K562 (cell line): Measurements from ENCODE around the gene NDC1. TPM values are rescaled to one million over a fixed set of nuclear protein-coding genes. Genes with fewer than 3 reads are reported as not detected.

ENCODE experiments used
- ATF7 ChIP-seq: fragments of 450-650 bp; IDR thresholded peaks from 2 replicates; pipeline ENCODE4 v1.7.1; 2014; ENCODE audit warnings: mild to moderate bottlenecking, moderate library complexity
- BRF1 ChIP-seq: IDR thresholded peaks from 3 replicates; pipeline ENCODE4 v1.6.1; 2011; ENCODE audit warnings: borderline replicate concordance, mild to moderate bottlenecking; ENCODE audit not compliant: insufficient read length; ENCODE audit errors: extremely low read depth
- CBX3 ChIP-seq, 2 experiments: IDR thresholded peaks; 1 replicate in 1 of 2; 2 replicates in 1 of 2; pipeline ENCODE4 v1.6.1; 2012; ENCODE audit warnings: inconsistent platforms in 2 of 2, low read length in 2 of 2, borderline replicate concordance in 1 of 2, control low read depth in 1 of 2
- CHD2 ChIP-seq: IDR thresholded peaks from 2 replicates; pipeline ENCODE4 v1.6.1; 2011; ENCODE audit warnings: low read depth, low read length
- CHD4 ChIP-seq: fragments of 200-600 bp; sonication (generic); IDR thresholded peaks from 3 replicates; pipeline ENCODE4 v1.6.1; 2012; ENCODE audit warnings: low read depth, mild to moderate bottlenecking, mixed read lengths, low read length, inconsistent platforms; ENCODE audit not compliant: insufficient read depth, insufficient replicate concordance, poor library complexity, severe bottlenecking
- ELF4 ChIP-seq: fragments of 450-650 bp; formaldehyde crosslinking; IDR thresholded peaks from 2 replicates; pipeline ENCODE4 v1.4.0; 2022; ENCODE audit warnings: missing genetic modification characterization
- FOXJ2 ChIP-seq: fragments of 200-800 bp; sonication (Bioruptor generic); IDR thresholded peaks from 2 replicates; pipeline ENCODE4 v1.6.1; 2016; ENCODE audit warnings: missing genetic modification characterization, missing compliant biosample characterization
- HNRNPL ChIP-seq: fragments of 200-400 bp; formaldehyde crosslinking; IDR thresholded peaks from 2 replicates; pipeline ENCODE4 v1.6.1; 2017; ENCODE audit warnings: low read depth, mild to moderate bottlenecking, low read length
- KLF13 ChIP-seq: fragments of 450-650 bp; IDR thresholded peaks from 2 replicates; pipeline ENCODE4 v1.6.1; 2016; ENCODE audit warnings: missing genetic modification characterization, low read depth, mild to moderate bottlenecking, missing compliant biosample characterization, moderate library complexity, borderline replicate concordance
- MAFK ChIP-seq: IDR thresholded peaks from 2 replicates; pipeline ENCODE4 v1.6.1; 2011; ENCODE audit warnings: low read length, improper control_type of control experiment
- MED1 ChIP-seq: sonication (generic); formaldehyde crosslinking; IDR thresholded peaks from 2 replicates; pipeline ENCODE4 v1.8.1; 2023; ENCODE audit warnings: missing genetic modification reagents, borderline replicate concordance
- NFATC3 ChIP-seq: fragments of 450-650 bp; IDR thresholded peaks from 2 replicates; pipeline ENCODE4 v1.6.1; 2017; ENCODE audit warnings: mild to moderate bottlenecking
- NONO ChIP-seq, 2 experiments: fragments of 200-400 bp in 1 of 2; fragments of 450-650 bp in 1 of 2; formaldehyde crosslinking in 1 of 2; IDR thresholded peaks; 2 replicates each; pipeline ENCODE4 v1.6.1; 2017; ENCODE audit warnings: low read depth in 2 of 2, mild to moderate bottlenecking in 2 of 2, moderate library complexity in 2 of 2, low read length in 1 of 2
- PKNOX1 ChIP-seq: fragments of 450-650 bp; IDR thresholded peaks from 2 replicates; pipeline ENCODE4 v1.6.1; 2016
- RFX7 ChIP-seq: fragments of 250-450 bp; sonication (Bioruptor Pico); IDR thresholded peaks from 2 replicates; pipeline ENCODE4 v1.5.1; 2021; ENCODE audit warnings: mild to moderate bottlenecking
- RHOXF2B ChIP-seq: fragments of 250-450 bp; sonication (Bioruptor Pico); conservative IDR thresholded peaks from 2 replicates; pipeline ENCODE4 v1.5.1; 2021
- RREB1 ChIP-seq: fragments of 250-450 bp; sonication (Bioruptor Pico); IDR thresholded peaks from 2 replicates; pipeline ENCODE4 v1.4.0; 2020
- SIRT6 ChIP-seq: IDR thresholded peaks from one replicate; pipeline ENCODE4 v1.6.1; 2012; ENCODE audit warnings: low read depth, mild to moderate bottlenecking, control low read depth, inconsistent platforms, low read length, moderate library complexity
- SRSF9 ChIP-seq: fragments of 200-400 bp; formaldehyde crosslinking; IDR thresholded peaks from 2 replicates; pipeline ENCODE4 v1.6.1; 2017; ENCODE audit warnings: low read depth, low read length, borderline replicate concordance
- TFAP4 ChIP-seq: sonication (generic); formaldehyde crosslinking; IDR thresholded peaks from 2 replicates; pipeline ENCODE4 v1.8.0; 2022; ENCODE audit warnings: missing genetic modification reagents, mild to moderate bottlenecking, moderate library complexity, borderline replicate concordance
- WHSC1 ChIP-seq: IDR thresholded peaks from one replicate; pipeline ENCODE4 v1.6.1; 2012; ENCODE audit warnings: low read length, control low read depth, inconsistent platforms
- ZKSCAN1 ChIP-seq: fragments of 150-350 bp; IDR thresholded peaks from 2 replicates; pipeline ENCODE4 v1.6.1; 2016; ENCODE audit warnings: low read depth, low read length
- ZNF696 ChIP-seq: fragments of 250-450 bp; sonication (Bioruptor Pico); conservative IDR thresholded peaks from 2 replicates; pipeline ENCODE4 v1.4.0; 2020; ENCODE audit warnings: mild to moderate bottlenecking, moderate library complexity
- polyA plus RNA-seq, 8 experiments: library from polyadenylated mRNA; depleted of rRNA in 4 of 8; stranded (reverse) in 5 of 8; unstranded in 3 of 8; fragments of >200 nt; fragmentation: Nextera tagmentation in 2 of 8; fragmentation: Illumina TruSeq in 1 of 8; extraction: Ambion mirVana in 2 of 8; extraction: Trizol in 1 of 8; gene quantifications; 2 replicates each; pipeline versions ENCODE4 v1.2.1 to v1.2.3, GENCODE V29; 2011 to 2014; ENCODE audit warnings: inconsistent platforms in 1 of 8, missing spikeins in 1 of 8
- total RNA-seq, 7 experiments: library from RNA; depleted of rRNA in 6 of 7; stranded (reverse); fragments of >200 nt in 6 of 7; fragmentation: Illumina TruSeq in 2 of 7; extraction: Trizol in 2 of 7; gene quantifications; 2 replicates each; pipeline versions ENCODE4 v1.2.1 to v1.2.3, GENCODE V29; 2011 to 2021; ENCODE audit warnings: low replicate concordance in 1 of 7

Gene NDC1
- total and polyA plus RNA-seq, 9 of the 15 experiments (the other 6 are each of a cell fraction or from before 2014, with no cell fraction given), result 26.9 to 102 (median 64.5) TPM

- TF ChIP-seq TFAP4 (CRISPR knock-in tag) (peak; percentile 67; the same call in 1 of the 2 replicates), ZNF696 (no peak), BRF1 (no peak), ELF4 (CRISPR knock-in tag) (no peak), RHOXF2B (no peak), MED1 (CRISPR knock-in tag) (no peak), MAFK (peak; percentile 43; the same call in 1 of the 2 replicates), ZKSCAN1 (no peak), RREB1 (CRISPR knock-in tag) (no peak), CHD4 (no peak), CBX3 (IDR thresholded peaks at IDR 0.05; ENCODE audit: borderline replicate concordance in 1 of 2, low read length in 2 of 2) (0 out of 3 replicates have a peak, but pooled peaks of 1 of the 2 experiments have one; percentile 35), KLF13 (tag) (peak; percentile 48; the same call in 1 of the 2 replicates), SRSF9 (no peak), ATF7 (no peak; the same call in 1 of the 2 replicates), NONO (IDR thresholded peaks at IDR 0.05; ENCODE audit: low read depth in 2 of 2, low read length in 1 of 2) (no peak), RFX7 (CRISPR knock-in tag) (no peak), HNRNPL (no peak), FOXJ2 (no peak), SIRT6 (no peak), CHD2 (no peak), WHSC1 (no peak), PKNOX1 (no peak), NFATC3 (no peak)
Observed at GRCh38 chr1:53811414-53811851, 26.7 kb downstream of the NDC1 start (continued).
